K562 (cell line): ENCODE results near the gene MMP24. TPM values are rescaled to one million over a fixed set of nuclear protein-coding genes. Genes with fewer than 3 reads are reported as not detected.

ENCODE experiments used
- ATAC-seq: fragments of 200-7000 bp; cut with Tn5 transposase; 3 replicates; pipeline ENCODE4 v1.9.1; 2020; ENCODE audit warnings: moderate library complexity
- BruUV-seq: library from RNA; stranded (reverse); fragments of 400-500 nt; replicated peaks from 2 replicates; lab custom pipeline; 2021; lab: Mats Ljungman, UMichigan
- CTCF ChIA-PET: fragments of 300-600 bp; formaldehyde crosslinking; extraction: SDS; loops from one replicate; lab custom pipeline; 2021; ENCODE audit warnings: low intra/inter-chr PET ratio; lab: Yijun Ruan, JAX
- POLR2A ChIA-PET: fragments of 300-600, 350-650 bp; sonication (Branson Sonifier 250); formaldehyde crosslinking; extraction: SDS; loops from one replicate; lab custom pipeline; 2021; ENCODE audit warnings: antibody characterized with exemption, inconsistent platforms; lab: Yijun Ruan, JAX
- DNase-seq, 4 experiments: peaks; one replicate each; pipeline versions ENCODE4 v3.0.0 to v3.0.0-alpha.2; 2011 to 2018; ENCODE audit warnings: low spot score in 3 of 4, mixed read lengths in 3 of 4; ENCODE audit errors: extremely low read depth in 1 of 4
- FAIRE-seq: peaks from 2 replicates; lab custom pipeline; 2011; peaks lifted over from hg19 to GRCh38; lab: Jason Lieb, UNC
- H2AFZ ChIP-seq: 2 replicates; pipeline ENCODE4 v1.6.0; 2011; ENCODE audit warnings: low read depth, low read length, control low read depth, inconsistent platforms
- H3K27ac ChIP-seq: fragments of 200-600 bp; 3 replicates; pipeline ENCODE4 v1.8.0; 2011; ENCODE audit warnings: low read depth, mild to moderate bottlenecking, control low read depth, inconsistent platforms, low read length, moderate library complexity, mixed read lengths; ENCODE audit errors: extremely low read depth
- H3K27me3 ChIP-seq, 2 experiments: fragments of 300-600 bp in 1 of 2; 2 replicates in 1 of 2; 3 replicates in 1 of 2; pipeline versions ENCODE4 v1.6.0 to v1.8.0; 2011; ENCODE audit warnings: inconsistent platforms in 2 of 2, low read length in 2 of 2, mild to moderate bottlenecking in 1 of 2, mixed read lengths in 1 of 2, moderate library complexity in 1 of 2; ENCODE audit not compliant: control insufficient read depth in 2 of 2, insufficient read depth in 2 of 2
- H3K36me3 ChIP-seq: fragments of 300-600 bp; 3 replicates; pipeline ENCODE4 v1.8.0; 2011; ENCODE audit warnings: mild to moderate bottlenecking, low read length, inconsistent platforms; ENCODE audit not compliant: control insufficient read depth, insufficient read depth
- H3K4me1 ChIP-seq, 2 experiments: fragments of 200-600 bp in 1 of 2; replicated peaks in 1 of 2; 2 replicates in 1 of 2; 3 replicates in 1 of 2; pipeline versions ENCODE4 v1.5.1 to v1.8.0; 2011; ENCODE audit warnings: inconsistent platforms in 2 of 2, low read length in 2 of 2, mild to moderate bottlenecking in 1 of 2, mixed read lengths in 1 of 2, moderate library complexity in 1 of 2; ENCODE audit not compliant: control insufficient read depth in 2 of 2, insufficient read depth in 2 of 2
- H3K4me2 ChIP-seq: 2 replicates; pipeline ENCODE4 v1.6.1; 2011; ENCODE audit warnings: low read length, control low read depth, inconsistent platforms, mixed read lengths; ENCODE audit not compliant: insufficient read depth
- H3K4me3 ChIP-seq: fragments of 200-600 bp; sonication (generic), shearing (Covaris generic); 2 replicates; pipeline ENCODE4 v1.5.1; 2016; ENCODE audit warnings: control low read depth, inconsistent platforms
- H3K79me2 ChIP-seq: fragments of 200-600 bp; 3 replicates; pipeline ENCODE4 v1.8.0; 2011; ENCODE audit warnings: low read length, inconsistent platforms; ENCODE audit not compliant: control insufficient read depth, insufficient read depth
- H3K9ac ChIP-seq, 2 experiments: 2 replicates each; pipeline versions ENCODE4 v1.6.0 to v1.6.1; 2011; ENCODE audit warnings: low read depth in 2 of 2, low read length in 2 of 2, control low read depth in 1 of 2, inconsistent platforms in 1 of 2, mild to moderate bottlenecking in 1 of 2, mixed read lengths in 1 of 2; ENCODE audit not compliant: insufficient read depth in 1 of 2
- H3K9me1 ChIP-seq: one replicate; pipeline ENCODE4 v1.6.0; 2011; ENCODE audit warnings: inconsistent platforms, mild to moderate bottlenecking, low read length, moderate library complexity; ENCODE audit not compliant: control insufficient read depth, insufficient read depth
- H3K9me3 ChIP-seq: replicated peaks from 2 replicates; pipeline ENCODE4 v1.5.1; 2011; ENCODE audit warnings: low read depth, low read length, inconsistent platforms; ENCODE audit not compliant: control insufficient read depth, insufficient read depth
- H4K20me1 ChIP-seq: replicated peaks from 2 replicates; pipeline ENCODE4 v1.6.1; 2011; ENCODE audit warnings: low read length, inconsistent platforms, mixed read lengths; ENCODE audit not compliant: control insufficient read depth, insufficient read depth
- ARID3B ChIP-seq: fragments of 250-450 bp; sonication (Bioruptor Pico); IDR thresholded peaks from 2 replicates; pipeline ENCODE4 v1.4.0; 2020; ENCODE audit warnings: borderline replicate concordance
- ELF1 ChIP-seq: fragments of 200-800 bp; sonication (Bioruptor generic); IDR thresholded peaks from 2 replicates; pipeline ENCODE4 v1.6.1; 2016; ENCODE audit warnings: missing genetic modification characterization, missing compliant biosample characterization
- NCOR1 ChIP-seq: fragments of 450-650 bp; IDR thresholded peaks from 2 replicates; pipeline ENCODE4 v1.6.1; 2016; ENCODE audit warnings: mild to moderate bottlenecking, moderate library complexity
- NFIC ChIP-seq: fragments of 450-650 bp; IDR thresholded peaks from 2 replicates; pipeline ENCODE4 v1.6.1; 2017; ENCODE audit warnings: mild to moderate bottlenecking, inconsistent platforms
- RBM34 ChIP-seq: fragments of 200-400 bp; formaldehyde crosslinking; IDR thresholded peaks from 2 replicates; pipeline ENCODE4 v1.6.1; 2018; ENCODE audit warnings: low read length, borderline replicate concordance; ENCODE audit not compliant: insufficient read depth
- SAP30 ChIP-seq: fragments of 200-600 bp; sonication (generic); IDR thresholded peaks from 2 replicates; pipeline ENCODE4 v1.6.1; 2012; ENCODE audit warnings: borderline replicate concordance, low read depth, mild to moderate bottlenecking, moderate library complexity, low read length, control low read depth, inconsistent platforms; ENCODE audit not compliant: insufficient read depth, poor library complexity, severe bottlenecking
- SOX6 ChIP-seq: fragments of 450-650 bp; IDR thresholded peaks from 2 replicates; pipeline ENCODE4 v1.6.1; 2014; ENCODE audit warnings: mild to moderate bottlenecking
- SRSF3 ChIP-seq: fragments of 200-400 bp; formaldehyde crosslinking; IDR thresholded peaks from 2 replicates; pipeline ENCODE4 v1.6.1; 2016; ENCODE audit warnings: mild to moderate bottlenecking, low read length, moderate library complexity; ENCODE audit not compliant: insufficient read depth
- ZBTB40 ChIP-seq, 2 experiments: fragments of 450-650 bp in 1 of 2; sonication (generic) in 1 of 2; formaldehyde crosslinking in 1 of 2; IDR thresholded peaks; 2 replicates each; pipeline versions ENCODE4 v1.7.1 to v1.9.0; 2016 to 2022; ENCODE audit warnings: inconsistent platforms in 1 of 2, mild to moderate bottlenecking in 1 of 2, missing genetic modification reagents in 1 of 2
- ZNF253 ChIP-seq: fragments of 250-450 bp; sonication (Bioruptor Pico); conservative IDR thresholded peaks from 2 replicates; pipeline ENCODE4 v1.6.1; 2021; ENCODE audit warnings: mild to moderate bottlenecking
- ZNF583 ChIP-seq: fragments of 250-450 bp; sonication (Bioruptor Pico); IDR thresholded peaks from 2 replicates; pipeline ENCODE4 v1.4.0; 2020
- WGBS: fragments of 100-300 bp; shearing (Covaris generic); methylation state at CpG from one replicate; pipeline ENCODE4 v1.1.6; 2016; ENCODE audit warnings: low coverage, mixed read lengths; ENCODE audit not compliant: insufficient coverage; ENCODE audit errors: missing lambda C conversion rate; 5-methylcytosine and 5-hydroxymethylcytosine counted together
- in situ Hi-C: fragments of 300-500 bp; cut with MboI; formaldehyde crosslinking; loops from 4 replicates; pipeline ENCODE4 v1.15.0; 2018; ENCODE audit warnings: inconsistent platforms, mixed read lengths
- intact Hi-C: fragments of 100-400 bp; cut with micrococcal nuclease; formaldehyde crosslinking; loops from 2 replicates; pipeline ENCODE4 v1.14.2; 2022
- polyA plus RNA-seq, 8 experiments: library from polyadenylated mRNA; depleted of rRNA in 4 of 8; stranded (reverse) in 5 of 8; unstranded in 3 of 8; fragments of >200 nt; fragmentation: Nextera tagmentation in 2 of 8; fragmentation: Illumina TruSeq in 1 of 8; extraction: Ambion mirVana in 2 of 8; extraction: Trizol in 1 of 8; gene quantifications; 2 replicates each; pipeline versions ENCODE4 v1.2.1 to v1.2.3, GENCODE V29; 2011 to 2014; ENCODE audit warnings: inconsistent platforms in 1 of 8, missing spikeins in 1 of 8
- total RNA-seq, 7 experiments: library from RNA; depleted of rRNA in 6 of 7; stranded (reverse); fragments of >200 nt in 6 of 7; fragmentation: Illumina TruSeq in 2 of 7; extraction: Trizol in 2 of 7; gene quantifications; 2 replicates each; pipeline versions ENCODE4 v1.2.1 to v1.2.3, GENCODE V29; 2011 to 2021; ENCODE audit warnings: low replicate concordance in 1 of 7

MMP24 gene
- total and polyA plus RNA-seq, 9 of the 15 experiments (the other 6 are each of a cell fraction or from before 2014, with no cell fraction given): 0.03 to 0.07 (median 0.03) TPM; not detected in 6

- H3K27me3 ChIP-seq: peaks cover 31 to 45% of the 10 kb centered on the region in 2 experiments
- H4K20me1 ChIP-seq: 0 out of 2 replicates have a peak, but pooled peaks cover 4% of the 10 kb centered on the region
- WGBS: 27% methylated on average over 7 of the region's 8 CpGs
- intact Hi-C loops (no loop called here), in situ Hi-C loops (no loop called here)
- no peak overlapping the region for H2AFZ ChIP-seq
- TF ChIP-seq ZBTB40 (IDR thresholded peaks at IDR 0.05) (no peak), ZBTB40 (CRISPR knock-in tag; IDR thresholded peaks at IDR 0.05) (no peak), ZNF583 (CRISPR knock-in tag) (no peak), SRSF3 (no peak), SOX6 (no peak), SAP30 (no peak), RBM34 (no peak), NFIC (no peak), ELF1 (tag) (no peak), ZNF253 (CRISPR knock-in tag) (no peak), NCOR1 (no peak), ARID3B (CRISPR knock-in tag) (no peak)
- H3K4me2 ChIP-seq: no peak overlapping the region
- POLR2A ChIA-PET: interaction anchor here (0.5 to 1.1 kb wide), 4 partner anchors 9 to 831 kb away, joined by 3 to 6 read pairs (median 3); partner anchors contain the start of gene EIF6
- no peak overlapping the region for H3K4me3 ChIP-seq
- no peak for DNase-seq
- H3K27ac ChIP-seq: no peak overlapping the region
- H3K9ac ChIP-seq: peak overlapping the region in 1 of 2 experiments; percentile 85; a peak in 2 of 4 replicates
- H3K36me3 ChIP-seq: no peaks in the 10 kb centered on the region
- peaks cover 3% of the 10 kb centered on the region for H3K9me1 ChIP-seq
- CTCF ChIA-PET: no interaction called here
- ATAC-seq: peak; percentile 70
- H3K4me1 ChIP-seq: peaks cover 3 to 14% of the 10 kb centered on the region in 2 experiments; a peak in 4 of 5 replicates
- no peak for FAIRE-seq
- BruUV-seq: no TSS peak
- H3K79me2 ChIP-seq: no peaks in the 10 kb centered on the region
- no peaks in the 10 kb centered on the region for H3K9me3 ChIP-seq
Measured at GRCh38 chr20:35297155-35297554, 70.7 kb downstream of the MMP24 start.
